GM12891 (cell line): ENCODE data around the gene CADM2.

Source experiments
- POLR2A ChIP-seq: IDR thresholded peaks from 2 replicates; pipeline ENCODE4 v1.6.1; 2011; ENCODE audit warnings: low read depth, low read length, control low read depth
- TAF1 ChIP-seq: IDR thresholded peaks from 2 replicates; pipeline ENCODE4 v1.6.1; 2011; ENCODE audit warnings: low read depth, low read length, control low read depth

DNA sequence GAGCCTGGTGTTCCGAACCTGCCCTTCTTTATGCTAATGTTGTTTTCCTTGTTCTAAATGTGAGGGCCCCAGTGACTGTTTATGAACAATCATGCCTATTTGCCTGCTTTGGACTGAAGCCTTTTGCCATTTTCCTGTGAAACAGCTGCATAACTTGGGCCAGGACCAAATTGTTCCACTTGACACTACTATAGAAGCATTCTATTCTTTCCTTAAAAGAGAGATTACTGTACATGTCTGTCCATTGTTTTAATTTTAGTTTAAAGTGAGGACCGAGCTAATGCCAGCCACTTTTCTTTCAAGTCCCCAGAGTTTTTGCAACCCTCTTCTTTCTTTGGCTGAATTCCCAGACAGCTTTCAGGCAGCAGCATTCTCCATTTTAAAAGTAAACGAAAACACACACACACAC, 980.3 kb downstream of the CADM2 start:
- no peak for TF ChIP-seq POLR2A
- no peak for TF ChIP-seq TAF1
